Measurements from ENCODE around the gene WNT5A.
"Not testable (repeated sequence)": the region's sequence is repeated elsewhere in the genome, so short reads cannot be mapped to it uniquely, and the experiment has no call there.

The WNT5A gene

GRCh38 chr3:55505102-55505501 lies 18.0 kb upstream of the WNT5A start:
- not testable (repeated sequence) for DNase-seq

GRCh38 chr3:55501905-55502304 lies 14.8 kb upstream of the WNT5A start:
- no peak for DNase-seq

DNA sequence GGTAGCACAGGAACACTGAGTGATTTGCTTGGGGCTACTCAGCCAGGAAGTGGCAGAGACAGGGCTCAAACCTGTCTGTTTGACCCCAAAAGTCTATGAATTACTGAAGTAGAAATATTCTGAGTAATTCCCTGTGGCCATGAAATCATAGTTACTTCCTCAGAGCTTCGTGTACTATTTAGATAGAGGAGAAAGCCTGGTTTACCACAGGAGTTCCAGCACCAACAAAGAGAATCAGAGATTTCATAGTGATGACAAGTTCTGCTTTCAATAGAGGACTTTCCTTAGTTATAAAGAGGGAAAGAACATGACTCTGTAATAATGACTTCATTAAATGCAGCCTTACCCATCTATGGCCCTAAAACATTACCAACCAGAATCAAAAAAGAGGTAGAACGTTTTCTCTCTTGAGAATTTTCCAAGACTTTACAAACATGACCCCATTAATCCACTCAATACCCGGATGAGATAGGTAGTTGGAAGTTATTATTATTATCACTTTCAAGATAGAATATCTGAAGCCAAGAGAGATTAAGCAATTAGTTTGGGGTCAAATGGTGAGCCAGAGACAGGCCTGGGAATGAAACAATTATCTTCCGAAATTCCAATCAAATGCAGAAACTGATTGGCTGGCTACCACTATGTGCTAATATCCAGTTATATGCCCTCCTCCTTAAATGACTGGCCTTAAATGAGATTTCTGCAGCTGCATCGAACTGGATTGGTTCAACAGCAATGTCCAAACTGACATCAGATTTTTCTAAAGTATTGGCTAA lies 13.6 kb upstream of the WNT5A start:
- no peak for DNase-seq

- DNase-seq, result no peak
These were observed 11.4 kb upstream of the WNT5A start for GRCh38 chr3:55498520-55498919.

DNA sequence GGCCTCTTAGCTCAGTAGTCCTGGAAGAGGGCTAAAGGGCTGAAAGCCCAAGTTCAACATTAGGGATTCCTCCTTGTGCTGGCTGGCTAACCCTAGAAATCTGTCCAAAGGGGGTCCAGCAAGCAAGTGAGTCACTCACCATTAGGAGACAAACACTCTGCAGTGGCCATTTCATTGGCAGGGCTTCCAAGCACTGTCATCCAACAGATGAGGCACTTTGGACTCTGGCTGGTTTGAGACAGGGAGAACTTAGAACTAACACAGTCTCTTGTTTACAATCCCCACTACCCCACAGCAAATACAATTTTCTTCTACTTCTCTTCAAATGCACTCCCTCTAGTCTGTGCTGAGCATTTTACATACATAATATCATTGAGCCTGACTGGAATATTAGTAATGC lies 10.1 kb upstream of the WNT5A start:
- DNase-seq, result no peak

DNA sequence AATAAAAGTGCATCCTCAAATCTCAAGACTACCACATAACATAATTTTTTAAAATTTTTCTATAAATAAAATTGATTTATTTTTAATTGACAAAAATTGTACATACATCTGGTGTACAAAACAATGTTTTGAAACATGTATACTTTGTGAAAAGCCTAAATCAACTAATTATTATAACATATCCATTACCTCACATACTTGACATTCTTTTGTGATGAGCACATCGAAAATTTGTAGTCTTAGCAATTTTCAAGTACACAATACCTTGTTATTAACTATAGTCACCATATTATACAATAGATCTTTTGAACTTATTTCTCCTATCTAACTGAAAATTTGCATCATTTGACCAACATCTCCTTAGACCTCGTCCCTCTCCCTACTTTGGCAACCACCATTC lies 7.9 kb upstream of the WNT5A start:
- DNase-seq, result no peak

- no peak for DNase-seq
These were observed 5.9 kb upstream of the WNT5A start for GRCh38 chr3:55492976-55493375.

DNA sequence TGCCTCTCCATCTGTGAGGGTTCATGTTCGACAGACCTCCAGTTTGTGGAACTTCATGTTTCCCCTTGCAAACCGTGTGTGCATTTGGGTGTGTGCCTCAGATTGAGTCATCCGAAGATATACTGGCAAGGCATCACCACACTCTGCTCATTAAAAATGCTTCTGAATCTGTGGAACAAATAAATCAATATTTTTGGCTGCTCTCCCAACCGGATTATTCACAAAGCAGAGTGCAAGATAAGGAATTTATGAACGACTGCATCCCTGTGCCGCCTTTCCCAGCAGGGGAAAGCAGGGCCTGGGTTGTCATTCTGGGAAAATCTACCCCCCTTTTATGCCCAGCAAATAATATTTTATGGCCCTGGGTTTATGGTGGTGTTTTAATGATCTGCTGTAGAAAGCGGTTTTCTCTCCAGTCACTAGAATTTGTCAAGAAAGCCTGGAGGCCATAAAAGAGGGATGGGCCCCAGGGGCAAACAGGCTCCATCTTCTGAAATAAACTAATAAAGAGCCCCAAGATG lies 4.2 kb upstream of the WNT5A start:
- DNase-seq, result no peak

DNA sequence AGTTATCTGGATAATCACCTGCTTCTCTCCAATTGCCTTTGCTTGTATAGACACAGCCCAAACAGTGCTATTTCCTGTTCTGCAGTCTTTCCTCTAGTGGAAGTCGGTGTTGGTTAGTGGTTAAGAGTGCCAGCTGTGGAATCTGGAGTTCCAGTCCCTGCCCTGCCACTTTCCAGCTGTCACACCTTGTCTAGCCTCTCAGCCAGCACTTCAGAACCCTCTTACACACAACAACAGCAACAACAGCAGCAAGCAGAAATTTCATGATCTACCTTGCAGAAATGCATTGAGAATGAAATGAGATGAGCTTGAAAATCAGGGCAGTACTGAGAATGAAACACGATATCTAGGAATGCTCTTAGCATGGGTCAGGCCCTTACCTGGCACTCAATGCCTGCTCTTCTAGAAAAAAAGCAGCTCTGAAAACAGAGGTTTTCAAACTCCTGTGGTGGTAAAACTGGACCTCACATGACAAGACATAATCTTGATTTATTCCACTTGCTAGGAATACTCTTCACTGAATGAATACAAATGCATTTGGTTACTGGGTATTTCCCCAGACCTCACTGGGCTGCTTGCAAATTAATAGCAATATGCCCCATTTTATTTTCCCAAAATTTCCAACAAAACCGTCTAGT lies 3.3 kb upstream of the WNT5A start:
- DNase-seq, result no peak

GRCh38 chr3:55489798-55490132 lies 2.7 kb upstream of the WNT5A start:
- no peak for DNase-seq

- DNase-seq, result peak; percentile 88
These were observed 1.4 kb upstream of the WNT5A start for GRCh38 chr3:55488398-55489055.

GRCh38 chr3:55487381-55488241 lies 505 bp upstream of the WNT5A start:
- peak; percentile 77 for DNase-seq

- peak; percentile 86 for DNase-seq
These were observed 827 bp downstream of the WNT5A start for GRCh38 chr3:55486101-55486856.

DNA sequence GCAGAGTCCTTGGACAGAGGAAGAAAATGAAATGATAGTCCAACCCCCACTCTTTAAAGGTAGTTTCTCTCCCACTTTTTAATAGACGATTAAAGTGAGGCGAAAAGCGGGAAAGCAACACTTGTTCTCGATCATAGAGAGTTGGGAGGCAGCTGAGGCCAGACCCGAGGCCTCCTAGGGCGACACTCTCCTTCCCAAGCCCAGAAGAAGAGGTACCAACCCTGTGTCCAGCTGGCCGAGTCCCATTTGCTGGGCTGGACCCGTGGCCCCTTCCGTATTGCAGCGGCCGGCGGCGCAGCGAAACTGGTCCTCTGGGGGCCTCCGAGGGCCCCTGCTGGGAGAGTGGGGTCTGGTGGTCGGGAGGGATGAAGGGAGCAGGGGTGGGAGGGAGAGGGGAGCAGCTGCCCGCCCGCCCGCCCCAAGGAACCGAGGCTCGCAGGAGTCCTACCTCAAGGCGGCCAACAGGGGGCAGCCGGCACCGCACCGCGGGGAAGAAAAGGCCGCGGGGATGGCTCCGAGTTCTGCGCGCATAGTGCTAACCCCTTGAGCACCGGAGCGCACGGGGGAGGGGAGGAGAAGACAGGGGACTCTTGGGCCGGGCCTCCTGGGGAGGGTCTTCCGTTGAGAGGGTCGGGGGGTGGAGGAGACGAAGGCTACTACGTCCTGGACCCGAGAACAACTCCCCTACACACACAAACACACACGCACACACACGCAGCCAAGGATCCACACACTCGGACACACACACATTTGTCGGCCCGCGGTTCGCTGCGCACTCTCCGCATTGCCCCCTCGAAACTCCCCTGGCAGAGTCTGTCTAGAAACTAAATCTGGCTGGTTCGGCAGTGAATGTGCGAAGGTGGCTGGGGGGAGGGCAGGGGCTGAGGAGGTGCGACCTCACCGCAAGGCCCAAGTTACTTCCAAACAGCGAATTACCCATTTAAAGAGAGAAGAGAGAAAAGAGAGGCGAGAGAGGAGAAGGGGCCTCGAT lies 2.0 kb downstream of the WNT5A start:
- peak; percentile 90 for DNase-seq

DNA sequence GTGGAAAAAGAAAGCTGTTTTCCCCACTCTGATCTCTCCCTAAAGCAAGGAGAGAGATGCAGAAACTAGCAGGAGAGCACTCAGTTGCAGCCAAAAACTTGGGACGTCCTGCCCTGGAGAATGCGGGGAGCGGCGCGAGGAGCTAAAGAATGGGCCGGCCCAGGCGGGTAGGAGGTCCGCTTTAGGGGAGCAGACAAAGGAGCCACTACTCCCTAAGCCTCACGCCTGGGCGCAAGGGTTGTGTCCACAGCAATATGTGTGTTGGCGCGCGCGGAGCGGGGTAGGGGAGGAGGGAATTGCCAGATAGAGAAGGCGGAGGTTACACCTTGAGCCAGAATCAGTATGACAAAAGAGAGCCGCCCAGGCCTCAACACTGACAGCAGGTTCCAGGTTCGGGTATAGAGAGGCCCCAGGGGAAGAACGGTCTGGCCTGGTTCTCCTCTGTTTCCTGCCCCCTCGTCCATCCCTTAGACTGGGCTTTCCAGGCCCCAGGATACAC lies 2.9 kb downstream of the WNT5A start:
- DNase-seq, result peak; percentile 52

DNA sequence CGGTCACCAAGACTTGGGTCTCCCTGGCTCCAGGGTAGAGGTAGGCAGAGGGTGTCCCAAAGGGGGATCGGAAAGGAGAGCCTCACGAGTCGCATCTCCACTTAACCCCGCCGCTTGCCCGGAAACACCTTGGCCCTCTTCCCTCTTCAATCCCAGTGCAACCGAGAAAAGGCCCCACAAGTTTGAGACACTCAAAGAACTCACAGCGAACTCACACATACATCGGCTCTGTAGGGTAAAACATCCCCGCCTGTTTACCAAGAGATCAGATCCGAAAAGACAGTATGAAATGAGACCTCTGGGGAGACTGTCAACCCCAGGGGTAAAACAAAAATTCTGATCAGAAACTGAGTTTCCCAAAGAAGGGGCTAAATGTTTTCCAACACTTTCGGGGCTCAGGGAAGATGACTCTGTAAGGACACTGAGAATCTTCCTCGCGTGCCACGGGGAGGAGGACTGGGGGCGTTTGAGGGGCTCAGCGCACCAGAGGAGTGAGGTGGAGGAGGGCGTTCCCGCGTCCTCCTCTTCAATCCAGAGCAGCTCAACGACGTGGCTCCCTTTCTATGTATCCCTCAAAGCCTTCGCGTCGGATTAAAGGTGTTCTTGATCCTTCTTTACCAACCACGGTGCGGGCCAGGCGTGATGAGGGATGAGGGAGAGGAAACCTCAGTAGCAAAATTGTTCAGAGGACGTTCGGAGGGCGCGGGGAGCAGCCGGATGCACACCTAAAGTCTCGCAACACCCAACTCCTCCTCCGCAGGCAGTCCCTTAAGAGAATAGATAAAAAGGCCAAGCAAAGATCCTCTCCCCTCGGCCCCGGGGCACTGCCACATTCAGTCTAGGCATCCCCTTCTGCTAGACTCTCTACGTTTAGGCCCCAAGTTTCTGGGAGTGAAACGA lies 3.7 kb downstream of the WNT5A start:
- no peak for DNase-seq

GRCh38 chr3:55482496-55483195 lies 4.5 kb downstream of the WNT5A start:
- peak; percentile 79 for DNase-seq

- DNase-seq, result peak; percentile 51
These were observed 5.2 kb downstream of the WNT5A start for GRCh38 chr3:55481744-55482495.
